ENCODE results near the gene ENTPD1. TPM values are rescaled to one million over a fixed set of nuclear protein-coding genes. Genes with fewer than 3 reads are reported as not detected.

The ENTPD1 gene
- total RNA-seq, 2 donors from 2014 or later, result 12.3 to 15.0 TPM

GRCh38 chr10:95835149-95835860 is 79.3 kb downstream of the ENTPD1 start:
- Histone ChIP-seq H3K9me3 (no peaks in the 10 kb centered on the region), H3K27me3 (no peaks in the 10 kb centered on the region), H3K36me3 (no peaks in the 10 kb centered on the region), H3K4me3 (no peak overlapping the region), H3K27ac (no peak overlapping the region), H3K4me1 (peaks cover 0 to 13% of the 10 kb centered on the region in 2 donors)
- no peak for DNase-seq (ENCODE audit: low spot score)
- TF ChIP-seq CTCF (IDR thresholded peaks at IDR 0.05), result no peak

- H3K27me3 ChIP-seq, result no peaks in the 10 kb centered on the region
- H3K27ac ChIP-seq, result no peak overlapping the region
- no peaks in the 10 kb centered on the region for H3K36me3 ChIP-seq
- peaks cover 0 to 13% of the 10 kb centered on the region in 2 donors for H3K4me1 ChIP-seq
- no peak overlapping the region for H3K4me3 ChIP-seq
- TF ChIP-seq CTCF (IDR thresholded peaks at IDR 0.05), result no peak
- no peaks in the 10 kb centered on the region for H3K9me3 ChIP-seq
- DNase-seq (ENCODE audit: low spot score), result no peak
Observed at GRCh38 chr10:95835911-95836310, 79.9 kb downstream of the ENTPD1 start.

GRCh38 chr10:95836610-95837355 is 80.8 kb downstream of the ENTPD1 start:
- no peaks in the 10 kb centered on the region for H3K9me3 ChIP-seq
- no peak for TF ChIP-seq CTCF (IDR thresholded peaks at IDR 0.05)
- H3K4me1 ChIP-seq, result peaks cover 0 to 19% of the 10 kb centered on the region in 2 donors
- no peak overlapping the region for H3K27ac ChIP-seq
- no peak overlapping the region for H3K4me3 ChIP-seq
- DNase-seq (ENCODE audit: low spot score), result no peak
- H3K36me3 ChIP-seq, result no peaks in the 10 kb centered on the region
- no peaks in the 10 kb centered on the region for H3K27me3 ChIP-seq

- DNase-seq (ENCODE audit: low spot score), result no peak
- no peak overlapping the region for H3K27ac ChIP-seq
Observed at GRCh38 chr10:95837356-95837776, 81.4 kb downstream of the ENTPD1 start.

DNA sequence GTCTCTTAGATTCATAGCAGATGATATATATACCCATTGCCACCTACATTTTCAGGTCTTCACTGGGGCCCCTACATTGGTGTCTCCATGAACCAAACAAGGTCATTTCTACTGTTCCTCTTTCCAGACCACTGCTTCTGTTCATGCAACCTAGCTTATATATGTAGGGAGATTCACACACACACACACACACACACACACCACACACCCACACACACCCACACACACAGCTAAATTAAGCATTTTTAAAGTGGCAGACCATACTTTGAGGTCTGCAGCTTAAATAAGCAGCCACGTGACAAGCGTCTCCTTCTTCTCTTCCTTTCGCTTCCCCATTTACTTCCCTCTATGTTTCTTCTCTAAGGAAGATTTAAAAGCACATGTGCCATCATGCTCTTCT is 81.8 kb downstream of the ENTPD1 start:
- no peaks in the 10 kb centered on the region for H3K36me3 ChIP-seq
- DNase-seq (ENCODE audit: low spot score), result no peak
- TF ChIP-seq CTCF (IDR thresholded peaks at IDR 0.05), result no peak
- H3K27ac ChIP-seq, result no peak overlapping the region
- H3K4me3 ChIP-seq, result no peak overlapping the region
- peaks cover 0 to 21% of the 10 kb centered on the region in 2 donors for H3K4me1 ChIP-seq
- H3K9me3 ChIP-seq, result no peaks in the 10 kb centered on the region
- no peaks in the 10 kb centered on the region for H3K27me3 ChIP-seq

More at GRCh38 chr10:95837356-95837776, 81.4 kb downstream of the ENTPD1 start:
- no peaks in the 10 kb centered on the region for H3K36me3 ChIP-seq
- no peak overlapping the region for H3K4me3 ChIP-seq
- H3K4me1 ChIP-seq, result peaks cover 0 to 22% of the 10 kb centered on the region in 2 donors
- no peaks in the 10 kb centered on the region for H3K9me3 ChIP-seq
- no peak for TF ChIP-seq CTCF (IDR thresholded peaks at IDR 0.05)
- no peaks in the 10 kb centered on the region for H3K27me3 ChIP-seq
